NCI-H748 treated with DMSO at 0.1 percent for 48 hours (cell line): Measurements from ENCODE around the gene SLC2A10.

Experiments used
- DNase-seq: peaks from one replicate; lab custom pipeline; 2025; lab: John Stamatoyannopoulos, UW

SLC2A10 gene

GRCh38 chr20:46682063-46682821, 27.2 kb upstream of the SLC2A10 start:
- no peak for DNase-seq

- no peak for DNase-seq
Measured at GRCh38 chr20:46683011-46683667, 26.3 kb upstream of the SLC2A10 start.

GRCh38 chr20:46683668-46683938, 25.8 kb upstream of the SLC2A10 start:
- no peak for DNase-seq

GRCh38 chr20:46683939-46684750, 25.3 kb upstream of the SLC2A10 start:
- DNase-seq, result peak; percentile 64

GRCh38 chr20:46688151-46689081, 21.0 kb upstream of the SLC2A10 start:
- no peak for DNase-seq

GRCh38 chr20:46689082-46689753, 20.2 kb upstream of the SLC2A10 start, which contains the start of gene TP53RK:
Gene TP53RK (minus strand): TSS chr20:46689444. CDS start chr20:46689414, 30 bp downstream.
- DNase-seq, result peak; percentile 60

- DNase-seq, result no peak
Measured at GRCh38 chr20:46689754-46690085, 19.7 kb upstream of the SLC2A10 start.

GRCh38 chr20:46690219-46691106, 19.0 kb upstream of the SLC2A10 start:
- DNase-seq, result no peak

GRCh38 chr20:46691196-46691595, 18.3 kb upstream of the SLC2A10 start:
- DNase-seq, result no peak

GRCh38 chr20:46694484-46694883, 15.0 kb upstream of the SLC2A10 start:
- DNase-seq, result no peak

GRCh38 chr20:46695892-46696291, 13.6 kb upstream of the SLC2A10 start:
- DNase-seq, result no peak

- no peak for DNase-seq
Measured at GRCh38 chr20:46696791-46697279, 12.6 kb upstream of the SLC2A10 start.

- DNase-seq, result no peak
Measured at GRCh38 chr20:46698788-46699187, 10.7 kb upstream of the SLC2A10 start.

GRCh38 chr20:46699651-46700359, 9.6 kb upstream of the SLC2A10 start:
- DNase-seq, result no peak

GRCh38 chr20:46700481-46700880, 9.0 kb upstream of the SLC2A10 start:
- DNase-seq, result no peak

GRCh38 chr20:46701057-46701456, 8.4 kb upstream of the SLC2A10 start:
- no peak for DNase-seq

- DNase-seq, result no peak
Measured at GRCh38 chr20:46701556-46701955, 7.9 kb upstream of the SLC2A10 start.

GRCh38 chr20:46701986-46702385, 7.5 kb upstream of the SLC2A10 start:
- DNase-seq, result no peak

- DNase-seq, result no peak
Measured at GRCh38 chr20:46702447-46703203, 6.8 kb upstream of the SLC2A10 start.
